K562 (cell line): ENCODE measurements around the gene PTPRM.

Experiments
- EP300 ChIP-seq: IDR thresholded peaks from 2 replicates; pipeline ENCODE4 v1.6.1; 2012; ENCODE audit warnings: low read length, improper control_type of control experiment
- RAD51 ChIP-seq: fragments of 450-650 bp; IDR thresholded peaks from 2 replicates; pipeline ENCODE4 v1.7.1; 2016; ENCODE audit warnings: low read depth, mild to moderate bottlenecking, borderline replicate concordance
- REST ChIP-seq, 2 experiments: fragments of 450-650 bp; formaldehyde crosslinking in 1 of 2; IDR thresholded peaks; 2 replicates each; pipeline versions ENCODE4 v1.4.0 to v1.6.1; 2014 to 2020; ENCODE audit warnings: mild to moderate bottlenecking in 2 of 2, borderline replicate concordance in 1 of 2, low read depth in 1 of 2
- SETDB1 ChIP-seq: IDR thresholded peaks from one replicate; pipeline ENCODE4 v1.6.1; 2012; ENCODE audit warnings: low read length, control low read depth, inconsistent platforms
- ZFP30 ChIP-seq: fragments of 250-450 bp; sonication (Bioruptor Pico); IDR thresholded peaks from 2 replicates; pipeline ENCODE4 v1.8.0; 2022; ENCODE audit warnings: moderate library complexity, mild to moderate bottlenecking, inconsistent platforms, borderline replicate concordance

GRCh38 chr18:7566244-7566566, 911 bp upstream of the PTPRM start:
- TF ChIP-seq RAD51 (no peak), SETDB1 (no peak), ZFP30 (CRISPR knock-in tag) (no peak), REST (IDR thresholded peaks at IDR 0.05; ENCODE audit: borderline replicate concordance) (no peak), REST (CRISPR knock-in tag; IDR thresholded peaks at IDR 0.05; ENCODE audit: low read depth) (no peak), EP300 (no peak)
